Endothelial cell of umbilical vein (primary cell): ENCODE data around the gene FAM78A. TPM values are rescaled to one million over a fixed set of nuclear protein-coding genes. Genes with fewer than 3 reads are reported as not detected.

Experiments
- BruUV-seq: library from RNA; stranded (reverse); fragments of 400-500 nt; replicated peaks from 2 replicates; lab custom pipeline; 2021; lab: Mats Ljungman, UMichigan
- CTCF ChIA-PET: fragments of 300-600, 350-600 bp; sonication (Branson Sonifier 250); formaldehyde crosslinking; loops from one replicate; lab custom pipeline; 2021; ENCODE audit warnings: antibody characterized with exemption, inconsistent platforms; lab: Charles Lee
- POLR2A ChIA-PET: fragments of 300-600, 350-600 bp; sonication (Branson Sonifier 250); formaldehyde crosslinking; loops from one replicate; lab custom pipeline; 2021; ENCODE audit warnings: antibody characterized with exemption, inconsistent platforms; lab: Charles Lee
- DNase-seq: peaks from one replicate; pipeline ENCODE4 v3.0.0-alpha.2; 2011; ENCODE audit warnings: low read depth, low spot score
- FAIRE-seq: peaks from 2 replicates; lab custom pipeline; 2011; peaks lifted over from hg19 to GRCh38; lab: Jason Lieb, UNC
- H2AFZ ChIP-seq: 2 replicates; pipeline ENCODE4 v1.6.0; 2012; ENCODE audit warnings: low read depth, low read length, control low read depth, inconsistent platforms
- H3K27ac ChIP-seq: 2 replicates; pipeline ENCODE4 v1.5.1; 2011; ENCODE audit warnings: low read depth, mild to moderate bottlenecking, control low read depth, low read length, moderate library complexity; ENCODE audit not compliant: insufficient read depth
- H3K27me3 ChIP-seq, 2 experiments: 2 replicates each; pipeline versions ENCODE4 v1.6.0 to v1.6.1; 2011; ENCODE audit warnings: low read length in 2 of 2, mixed read lengths in 1 of 2; ENCODE audit not compliant: control insufficient read depth in 2 of 2, insufficient read depth in 2 of 2
- H3K36me3 ChIP-seq, 2 experiments: 2 replicates in 1 of 2; 3 replicates in 1 of 2; pipeline ENCODE4 v1.5.1; 2011; ENCODE audit warnings: low read length in 2 of 2, mild to moderate bottlenecking in 1 of 2, moderate library complexity in 1 of 2; ENCODE audit not compliant: control insufficient read depth in 2 of 2, insufficient read depth in 2 of 2; ENCODE audit errors: extremely low read depth in 1 of 2
- H3K4me1 ChIP-seq: 3 replicates; pipeline ENCODE4 v1.5.1; 2011; ENCODE audit warnings: mild to moderate bottlenecking, low read length; ENCODE audit not compliant: control insufficient read depth, insufficient read depth; ENCODE audit errors: extremely low read depth
- H3K4me2 ChIP-seq: 2 replicates; pipeline ENCODE4 v1.6.1; 2011; ENCODE audit warnings: low read length, control low read depth, mixed read lengths; ENCODE audit not compliant: insufficient read depth
- H3K4me3 ChIP-seq, 3 experiments: fragments of 200-600 bp in 1 of 3; sonication (generic), shearing (Covaris generic) in 1 of 3; replicated peaks in 1 of 3; 2 replicates each; pipeline ENCODE4 v1.5.1; 2011 to 2016; ENCODE audit warnings: control low read depth in 3 of 3, low read length in 3 of 3, mild to moderate bottlenecking in 2 of 3, inconsistent platforms in 1 of 3, low read depth in 1 of 3, moderate library complexity in 1 of 3; ENCODE audit not compliant: insufficient read depth in 1 of 3
- H3K79me2 ChIP-seq: 2 replicates; pipeline ENCODE4 v1.6.0; 2012; ENCODE audit warnings: low read length, inconsistent platforms; ENCODE audit not compliant: control insufficient read depth, insufficient read depth
- H3K9ac ChIP-seq: replicated peaks from 2 replicates; pipeline ENCODE3; 2011; ENCODE audit warnings: low read length, control low read depth; ENCODE audit not compliant: insufficient read depth; ENCODE audit errors: extremely low read depth
- H3K9me1 ChIP-seq: replicated peaks from 3 replicates; pipeline ENCODE4 v1.6.0; 2011; ENCODE audit warnings: mild to moderate bottlenecking, low read length; ENCODE audit not compliant: control insufficient read depth, insufficient read depth; ENCODE audit errors: extremely low read depth
- H3K9me3 ChIP-seq: replicated peaks from 2 replicates; pipeline ENCODE4 v1.5.1; 2012; ENCODE audit warnings: low read length, inconsistent platforms; ENCODE audit not compliant: control insufficient read depth, insufficient read depth
- H4K20me1 ChIP-seq: replicated peaks from 2 replicates; pipeline ENCODE3; 2011; ENCODE audit warnings: mild to moderate bottlenecking, low read length; ENCODE audit not compliant: control insufficient read depth, insufficient read depth; ENCODE audit errors: extremely low read depth
- CTCF ChIP-seq, 2 donors: IDR thresholded peaks; 1 replicate in 1 of 2; 2 replicates in 1 of 2; pipeline ENCODE4 v1.5.1; 2011; ENCODE audit warnings: low read length in 2 of 2, mild to moderate bottlenecking in 2 of 2, moderate library complexity in 2 of 2, control low read depth in 1 of 2, inconsistent platforms in 1 of 2, low read depth in 1 of 2; ENCODE audit not compliant: insufficient read depth in 1 of 2; ENCODE audit errors: extremely low read depth in 1 of 2
- EZH2 ChIP-seq: IDR thresholded peaks from 2 replicates; pipeline ENCODE4 v1.6.1; 2012; ENCODE audit warnings: borderline replicate concordance, low read depth, mild to moderate bottlenecking, moderate library complexity, low read length, inconsistent platforms; ENCODE audit not compliant: severe bottlenecking
- FOS ChIP-seq: IDR thresholded peaks from 2 replicates; pipeline ENCODE4 v1.6.1; 2011; ENCODE audit warnings: mild to moderate bottlenecking, low read length, moderate library complexity, borderline replicate concordance; ENCODE audit not compliant: insufficient read depth
- GATA2 ChIP-seq: IDR thresholded peaks from 2 replicates; pipeline ENCODE4 v1.7.0; 2011; ENCODE audit warnings: low read depth, mild to moderate bottlenecking, moderate library complexity, mixed read lengths, low read length; ENCODE audit not compliant: insufficient read length, insufficient read depth
- JUN ChIP-seq: IDR thresholded peaks from 2 replicates; pipeline ENCODE4 v1.6.1; 2011; ENCODE audit warnings: borderline replicate concordance, low read depth; ENCODE audit not compliant: insufficient read length, insufficient read depth
- MYC ChIP-seq: IDR thresholded peaks from one replicate; pipeline ENCODE4 v1.6.1; 2011; ENCODE audit warnings: mild to moderate bottlenecking, low read depth, low read length
- POLR2A ChIP-seq: IDR thresholded peaks from 2 replicates; pipeline ENCODE4 v1.6.1; 2012; ENCODE audit warnings: low read depth, mild to moderate bottlenecking, control low read depth, low read length
- POLR2AphosphoS5 ChIP-seq: IDR thresholded peaks from 2 replicates; pipeline ENCODE4 v1.6.1; 2012; ENCODE audit warnings: low read depth, mild to moderate bottlenecking, control low read depth, low read length, moderate library complexity; ENCODE audit not compliant: insufficient read depth
- dilution Hi-C: fragments of 300-500 bp; cut with MboI; formaldehyde crosslinking; loops from one replicate; pipeline ENCODE4 v1.15.0; 2019; ENCODE audit warnings: low sequenced_read_pairs; ENCODE audit not compliant: extremely low pct_ligation_motif_present
- intact Hi-C: fragments of 100-400 bp; cut with micrococcal nuclease; formaldehyde crosslinking; loops from one replicate; pipeline ENCODE4 v1.10.0; 2022
- polyA plus RNA-seq, 4 experiments: library from polyadenylated mRNA; depleted of rRNA in 3 of 4; stranded (reverse) in 3 of 4; unstranded in 1 of 4; fragments of >200 nt; gene quantifications; 2 replicates each; pipeline versions ENCODE4 v1.2.1 to v1.2.3, GENCODE V29; 2011 to 2012; ENCODE audit warnings: missing spikeins in 1 of 4
- total RNA-seq: library from RNA; stranded (reverse); gene quantifications from 2 replicates; pipeline ENCODE4 v1.2.3, GENCODE V29; 2021
- TF ChIP-seq, protein P1 (sequence below): IDR thresholded peaks from 2 replicates; pipeline ENCODE4 v1.6.1; 2011; ENCODE audit not compliant: insufficient read depth, insufficient read length

The FAM78A gene
- total and polyA plus RNA-seq, 2 donors (not counting 3 experiments of a cell fraction or from before 2014, with no cell fraction given) = 34.0 to 37.4 TPM

DNA sequence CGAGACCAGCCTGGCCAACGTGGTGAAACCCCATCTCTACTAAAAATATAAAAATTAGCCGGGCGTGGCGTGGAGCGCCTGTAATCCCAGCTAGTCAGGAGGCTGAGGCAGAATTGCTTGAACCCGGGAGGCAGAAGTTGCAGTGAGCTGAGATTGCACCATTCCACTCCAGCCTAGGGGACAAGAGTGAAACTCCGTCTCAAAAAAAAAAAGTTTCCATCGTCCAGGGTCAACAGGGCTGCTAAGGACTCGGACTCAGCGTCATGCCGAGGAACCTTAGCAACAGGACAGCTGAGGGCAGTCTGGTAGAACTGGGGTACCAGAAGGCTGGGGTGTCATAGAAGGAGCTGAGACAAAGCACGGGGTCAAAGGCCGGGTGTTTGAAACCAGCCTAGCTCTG lies 21.7 kb downstream of the FAM78A start:
- Histone ChIP-seq H3K9ac (no peak overlapping the region), H3K4me3 (no peak overlapping the region), H3K27me3 (no peaks in the 10 kb centered on the region), H3K79me2 (no peaks in the 10 kb centered on the region), H3K4me1 (peaks cover 7% of the 10 kb centered on the region), H3K27ac (no peak overlapping the region), H2AFZ (no peak overlapping the region), H3K4me2 (no peak overlapping the region), H3K9me1 (no peaks in the 10 kb centered on the region), H4K20me1 (no peaks in the 10 kb centered on the region), H3K36me3 (peaks cover 0 to 13% of the 10 kb centered on the region in 2 experiments), H3K9me3 (no peaks in the 10 kb centered on the region)
- DNase-seq (no peak), FAIRE-seq (no peak)
- TF ChIP-seq MYC (no peak), GATA2 (no peak), POLR2AphosphoS5 (no peak), POLR2A (no peak), FOS (no peak), EZH2 (no peak), JUN (no peak), CTCF (IDR thresholded peaks at IDR 0.05; ENCODE audit: extremely low read depth in 1 of 2, insufficient read depth in 1 of 2, low read depth in 1 of 2, low read length in 2 of 2) (no peak)
- TF ChIP-seq, protein P1, sequence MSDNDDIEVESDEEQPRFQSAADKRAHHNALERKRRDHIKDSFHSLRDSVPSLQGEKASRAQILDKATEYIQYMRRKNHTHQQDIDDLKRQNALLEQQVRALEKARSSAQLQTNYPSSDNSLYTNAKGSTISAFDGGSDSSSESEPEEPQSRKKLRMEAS = no peak
- ChIA-PET CTCF (interaction anchor here (1.3 to 1.7 kb wide), 2 partner anchors 18 to 82 kb away, joined by 4 to 7 read pairs; no protein-coding TSS in a partner anchor), POLR2A (no interaction called here)
- BruUV-seq = no TSS peak
- intact Hi-C loops (loop anchor here (5.0 kb wide), 1 partner anchor 37 kb away; no protein-coding TSS in a partner anchor), dilution Hi-C loops (no loop called here)
